Retinal pigment epithelial cell (primary cell): ENCODE results near the gene LMOD2.

Experiments
- DNase-seq: peaks from one replicate; pipeline ENCODE4 v3.0.0-alpha.2; 2010; ENCODE audit warnings: low read depth
- H3K4me3 ChIP-seq: 2 replicates; pipeline ENCODE4 v1.5.1; 2011; ENCODE audit warnings: mild to moderate bottlenecking, low read length, control low read depth, moderate library complexity
- TF ChIP-seq, protein P1 (sequence below): conservative IDR thresholded peaks from 2 replicates; pipeline ENCODE4 v1.5.1; 2011; ENCODE audit warnings: low read depth, low read length, control low read depth, inconsistent platforms

LMOD2 gene

DNA sequence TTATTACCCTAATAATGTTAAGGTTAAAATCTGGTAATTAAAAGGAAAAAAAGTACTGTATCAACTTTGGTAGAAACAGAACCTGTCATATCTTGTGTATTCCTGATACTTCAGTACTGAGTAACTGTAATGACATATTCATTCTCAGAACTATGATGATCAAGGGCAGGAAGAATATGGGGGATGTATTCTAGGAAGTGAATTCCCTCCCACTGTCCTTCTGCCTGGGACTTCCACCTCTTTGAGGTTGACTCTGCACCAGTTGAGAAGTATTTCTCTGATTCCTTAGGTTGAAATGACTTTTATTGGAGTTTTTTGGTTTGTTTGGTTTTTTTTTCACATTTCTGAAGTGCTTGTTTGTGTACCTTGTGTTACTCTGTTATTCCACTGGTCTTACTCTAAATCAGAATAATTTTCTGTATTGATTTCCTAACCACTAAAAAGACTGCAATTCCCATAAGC is 56.2 kb downstream of the LMOD2 start:
- H3K4me3 ChIP-seq = no peak overlapping the region
- DNase-seq = no peak
- TF ChIP-seq, protein P1, sequence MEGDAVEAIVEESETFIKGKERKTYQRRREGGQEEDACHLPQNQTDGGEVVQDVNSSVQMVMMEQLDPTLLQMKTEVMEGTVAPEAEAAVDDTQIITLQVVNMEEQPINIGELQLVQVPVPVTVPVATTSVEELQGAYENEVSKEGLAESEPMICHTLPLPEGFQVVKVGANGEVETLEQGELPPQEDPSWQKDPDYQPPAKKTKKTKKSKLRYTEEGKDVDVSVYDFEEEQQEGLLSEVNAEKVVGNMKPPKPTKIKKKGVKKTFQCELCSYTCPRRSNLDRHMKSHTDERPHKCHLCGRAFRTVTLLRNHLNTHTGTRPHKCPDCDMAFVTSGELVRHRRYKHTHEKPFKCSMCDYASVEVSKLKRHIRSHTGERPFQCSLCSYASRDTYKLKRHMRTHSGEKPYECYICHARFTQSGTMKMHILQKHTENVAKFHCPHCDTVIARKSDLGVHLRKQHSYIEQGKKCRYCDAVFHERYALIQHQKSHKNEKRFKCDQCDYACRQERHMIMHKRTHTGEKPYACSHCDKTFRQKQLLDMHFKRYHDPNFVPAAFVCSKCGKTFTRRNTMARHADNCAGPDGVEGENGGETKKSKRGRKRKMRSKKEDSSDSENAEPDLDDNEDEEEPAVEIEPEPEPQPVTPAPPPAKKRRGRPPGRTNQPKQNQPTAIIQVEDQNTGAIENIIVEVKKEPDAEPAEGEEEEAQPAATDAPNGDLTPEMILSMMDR = no peak

DNA sequence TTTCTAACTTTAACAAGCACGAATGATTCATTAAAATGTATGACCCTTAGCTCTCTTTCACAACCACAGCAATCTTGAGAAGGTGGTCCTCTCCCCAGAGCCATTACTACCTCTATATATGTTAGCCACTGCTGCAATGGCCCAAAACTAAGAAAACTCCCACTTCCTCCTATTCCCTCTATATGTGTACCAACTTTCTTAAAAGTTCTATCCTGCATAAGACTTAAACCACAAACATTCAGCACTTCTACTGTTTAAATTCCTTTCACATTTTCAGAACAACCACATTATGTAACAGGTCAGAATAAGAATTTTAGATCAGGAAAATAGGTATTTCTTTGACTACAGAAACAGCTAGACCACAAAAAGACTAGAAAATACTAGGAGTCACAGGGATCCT is 57.0 kb downstream of the LMOD2 start:
- TF ChIP-seq, protein P1 = no peak
- H3K4me3 ChIP-seq = no peak overlapping the region
- DNase-seq = no peak
